ENCODE measurements around the gene FAM53A.
"Not testable (repeated sequence)": the region's sequence is repeated elsewhere in the genome, so short reads cannot be mapped to it uniquely, and the experiment has no call there.

The FAM53A gene

GRCh38 chr4:1607436-1608195, 76.5 kb downstream of the FAM53A start:
- DNase-seq (ENCODE audit: low read depth in 1 of 2, low spot score in 1 of 2) = not testable (repeated sequence)

- DNase-seq (ENCODE audit: low read depth in 1 of 2, low spot score in 1 of 2) = no peak
Observed at GRCh38 chr4:1604706-1605205, 79.4 kb downstream of the FAM53A start.

GRCh38 chr4:1604181-1604705, 79.9 kb downstream of the FAM53A start:
- no peak for DNase-seq (ENCODE audit: low read depth in 1 of 2, low spot score in 1 of 2)

GRCh38 chr4:1603413-1604135, 80.5 kb downstream of the FAM53A start:
- no peak for DNase-seq (ENCODE audit: low read depth in 1 of 2, low spot score in 1 of 2)

- DNase-seq (ENCODE audit: low read depth in 1 of 2, low spot score in 1 of 2) = no peak
Observed at GRCh38 chr4:1602655-1603412, 81.3 kb downstream of the FAM53A start.

GRCh38 chr4:1601852-1602654, 82.1 kb downstream of the FAM53A start:
- no peak for DNase-seq (ENCODE audit: low read depth in 1 of 2, low spot score in 1 of 2)

- no peak for DNase-seq (ENCODE audit: low read depth in 1 of 2, low spot score in 1 of 2)
Observed at GRCh38 chr4:1601533-1601835, 82.6 kb downstream of the FAM53A start.

- no peak for DNase-seq (ENCODE audit: low read depth in 1 of 2, low spot score in 1 of 2)
Observed at GRCh38 chr4:1600811-1601532, 83.1 kb downstream of the FAM53A start.

GRCh38 chr4:1600211-1600780, 83.8 kb downstream of the FAM53A start:
- no peak for DNase-seq (ENCODE audit: low read depth in 1 of 2, low spot score in 1 of 2)

- no peak for DNase-seq (ENCODE audit: low read depth in 1 of 2, low spot score in 1 of 2)
Observed at GRCh38 chr4:1599491-1600210, 84.5 kb downstream of the FAM53A start.

- no peak for DNase-seq (ENCODE audit: low read depth in 1 of 2, low spot score in 1 of 2)
Observed at GRCh38 chr4:1599026-1599481, 85.1 kb downstream of the FAM53A start.

- DNase-seq (ENCODE audit: low read depth in 1 of 2, low spot score in 1 of 2) = no peak
Observed at GRCh38 chr4:1598206-1599025, 85.7 kb downstream of the FAM53A start.

GRCh38 chr4:1597021-1597931, 86.8 kb downstream of the FAM53A start:
- no peak for DNase-seq (ENCODE audit: low read depth in 1 of 2, low spot score in 1 of 2)

- no peak for DNase-seq (ENCODE audit: low read depth in 1 of 2, low spot score in 1 of 2)
Observed at GRCh38 chr4:1596393-1596792, 87.7 kb downstream of the FAM53A start.

- no peak for DNase-seq (ENCODE audit: low read depth in 1 of 2, low spot score in 1 of 2)
Observed at GRCh38 chr4:1595789-1596325, 88.3 kb downstream of the FAM53A start.

GRCh38 chr4:1594871-1595788, 89.0 kb downstream of the FAM53A start:
- DNase-seq (ENCODE audit: low read depth in 1 of 2, low spot score in 1 of 2) = no peak
